Activated CD8-positive, alpha-beta memory T cell treated with anti-CD3 and anti-CD28 coated beads, Interleukin-2, amount 10 ng/mL, durations not matched to agents 7 days and 5 days (primary cell): ENCODE data around the gene ZNF562. TPM values are rescaled to one million over a fixed set of nuclear protein-coding genes. Genes with fewer than 3 reads are reported as not detected.

ENCODE experiments used
- ATAC-seq: fragments of 150-1000 bp; cut with Tn5 transposase; one replicate; pipeline ENCODE4 v1.10.0; 2021; ENCODE audit warnings: moderate library complexity
- CTCF ChIA-PET: fragments of 350-600 bp; sonication (Branson Sonifier 250); formaldehyde crosslinking; loops from one replicate; lab custom pipeline; 2021; ENCODE audit warnings: antibody characterized with exemption; lab: Charles Lee
- DNase-seq: peaks from one replicate; pipeline ENCODE4 v3.0.0-alpha.2; 2020
- H3K27ac Mint-ChIP-seq: one replicate; pipeline ENCODE4 v1.8.0; 2021; ENCODE audit warnings: mild to moderate bottlenecking, mixed read lengths
- H3K27me3 Mint-ChIP-seq: one replicate; pipeline ENCODE4 v1.8.0; 2021; ENCODE audit warnings: mixed read lengths
- H3K36me3 Mint-ChIP-seq: one replicate; pipeline ENCODE4 v1.8.0; 2021; ENCODE audit warnings: mild to moderate bottlenecking, mixed read lengths
- H3K4me1 Mint-ChIP-seq: one replicate; pipeline ENCODE4 v1.8.0; 2021; ENCODE audit warnings: mixed read lengths
- H3K4me3 Mint-ChIP-seq: one replicate; pipeline ENCODE4 v1.8.0; 2021; ENCODE audit warnings: mild to moderate bottlenecking, moderate library complexity, mixed read lengths
- H3K9me3 Mint-ChIP-seq: one replicate; pipeline ENCODE4 v1.8.0; 2022; ENCODE audit warnings: low read depth, mixed read lengths
- total RNA-seq, 2 experiments: library from RNA; stranded (reverse); gene quantifications; one replicate each; pipeline ENCODE4 v1.2.3, GENCODE V29; 2021

Gene ZNF562
- total RNA-seq, 2 experiments from 2014 or later: 25.9 to 26.7 TPM

- H3K9me3 Mint-ChIP-seq: peaks cover 2% of the 10 kb centered on the region
- H3K36me3 Mint-ChIP-seq: peaks cover 39% of the 10 kb centered on the region
- DNase-seq: peak; percentile 92
- H3K4me1 Mint-ChIP-seq: peaks cover 27% of the 10 kb centered on the region
- peak; percentile 90 for ATAC-seq
- H3K27me3 Mint-ChIP-seq: no peaks in the 10 kb centered on the region
- H3K4me3 Mint-ChIP-seq: peak within 1 kb of the TSS; percentile 99
- CTCF ChIA-PET: interaction anchor here (1.0 to 2.1 kb wide), 6 partner anchors 35 to 186 kb away, joined by 3 to 10 read pairs (median 4); partner anchors contain the start of genes ZNF266 and ZNF846
- peak within 1 kb of the TSS; percentile 99 for H3K27ac Mint-ChIP-seq
Observed at GRCh38 chr19:9621156-9622037, 53.5 kb downstream of the ZNF562 start, which contains the start of gene ZNF561. Gene ZNF561 (minus strand): TSS chr19:9621232. CDS start chr19:9619456, 1,776 bp downstream.

GRCh38 chr19:9620842-9621155 is 54.1 kb downstream of the ZNF562 start:
- Mint-ChIP-seq H3K27ac (peak overlapping the region; percentile 99), H3K4me1 (peaks cover 25% of the 10 kb centered on the region), H3K36me3 (peaks cover 44% of the 10 kb centered on the region), H3K4me3 (peak overlapping the region; percentile 99), H3K27me3 (no peaks in the 10 kb centered on the region), H3K9me3 (peaks cover 2% of the 10 kb centered on the region)
- no peak for ATAC-seq
- DNase-seq: no peak
- CTCF ChIA-PET: interaction anchor here (2.7 kb wide), 1 partner anchor 37 kb away, joined by 6 read pairs; the partner anchor contains the start of gene ZNF121

- peaks cover 12% of the 10 kb centered on the region for H3K9me3 Mint-ChIP-seq
- H3K27me3 Mint-ChIP-seq: no peaks in the 10 kb centered on the region
- no peak overlapping the region for H3K4me3 Mint-ChIP-seq
- ATAC-seq (no peak), DNase-seq (no peak)
- CTCF ChIA-PET: interaction anchor here (1.2 kb wide), 1 partner anchor 29 kb away, joined by 4 read pairs; no protein-coding TSS in a partner anchor
- peaks cover 8% of the 10 kb centered on the region for H3K4me1 Mint-ChIP-seq
- no peak overlapping the region for H3K27ac Mint-ChIP-seq
- H3K36me3 Mint-ChIP-seq: peaks cover 83% of the 10 kb centered on the region
Observed at GRCh38 chr19:9615844-9616243, 59.1 kb downstream of the ZNF562 start.

- peaks cover 81% of the 10 kb centered on the region for H3K36me3 Mint-ChIP-seq
- H3K4me1 Mint-ChIP-seq: no peaks in the 10 kb centered on the region
- DNase-seq (no peak), ATAC-seq (no peak)
- H3K4me3 Mint-ChIP-seq: no peak overlapping the region
- CTCF ChIA-PET: no interaction called here
- H3K9me3 Mint-ChIP-seq: peaks cover 32% of the 10 kb centered on the region
- no peaks in the 10 kb centered on the region for H3K27me3 Mint-ChIP-seq
- H3K27ac Mint-ChIP-seq: no peak overlapping the region
Observed at GRCh38 chr19:9610484-9611113, 64.3 kb downstream of the ZNF562 start.

- ATAC-seq: no peak
- Mint-ChIP-seq H3K4me3 (no peak overlapping the region), H3K36me3 (peaks cover 67% of the 10 kb centered on the region), H3K9me3 (peaks cover 36% of the 10 kb centered on the region), H3K4me1 (no peaks in the 10 kb centered on the region), H3K27ac (no peak overlapping the region), H3K27me3 (no peaks in the 10 kb centered on the region)
- CTCF ChIA-PET: no interaction called here
- DNase-seq: no peak
Observed at GRCh38 chr19:9608912-9609311, 66.0 kb downstream of the ZNF562 start.

- DNase-seq (no peak), ATAC-seq (no peak)
- Mint-ChIP-seq H3K27me3 (peaks cover 2% of the 10 kb centered on the region), H3K9me3 (peaks cover 4% of the 10 kb centered on the region), H3K27ac (no peak overlapping the region), H3K4me1 (peaks cover 2% of the 10 kb centered on the region), H3K36me3 (peaks cover 6% of the 10 kb centered on the region), H3K4me3 (no peak overlapping the region)
- CTCF ChIA-PET: no interaction called here
Observed at GRCh38 chr19:9597027-9597426, 77.9 kb downstream of the ZNF562 start.

Other genes with a start within 250 kb of the ZNF562 start
- gene ZNF266, start 239.5 kb downstream of the ZNF562 start, total RNA-seq: 10 to 100 TPM; 34.1 to 48.3 TPM
- gene ZNF560, start 176.5 kb downstream of the ZNF562 start, total RNA-seq: not detected
- gene ZNF426, start 136.5 kb downstream of the ZNF562 start, total RNA-seq: 10 to 100 TPM; 12.7 to 13.9 TPM
- 10 to 100 TPM; 53.9 to 55.7 TPM for gene ZNF121, start 90.6 kb downstream of the ZNF562 start, total RNA-seq
- 10 to 100 TPM; 23.0 to 30.8 TPM for gene ZNF561, start 53.9 kb downstream of the ZNF562 start, total RNA-seq
- gene ZNF846, start 93.6 kb upstream of the ZNF562 start, total RNA-seq: 1 to 10 TPM; 6.0 to 9.6 TPM
- gene FBXL12, start 144.0 kb upstream of the ZNF562 start, total RNA-seq: 10 to 100 TPM; 27.3 to 30.8 TPM
- 100 to 1,000 TPM; 354 to 362 TPM for gene UBL5, start 152.8 kb upstream of the ZNF562 start, total RNA-seq
- gene PIN1, start 160.2 kb upstream of the ZNF562 start, total RNA-seq: 100 to 1,000 TPM; 103 to 116 TPM